ENCODE data around the gene PCYOX1L. TPM values are rescaled to one million over a fixed set of nuclear protein-coding genes. Genes with fewer than 3 reads are reported as not detected.

Gene PCYOX1L
- total RNA-seq, 1 experiment from 2014 or later = 15.3 TPM

DNA sequence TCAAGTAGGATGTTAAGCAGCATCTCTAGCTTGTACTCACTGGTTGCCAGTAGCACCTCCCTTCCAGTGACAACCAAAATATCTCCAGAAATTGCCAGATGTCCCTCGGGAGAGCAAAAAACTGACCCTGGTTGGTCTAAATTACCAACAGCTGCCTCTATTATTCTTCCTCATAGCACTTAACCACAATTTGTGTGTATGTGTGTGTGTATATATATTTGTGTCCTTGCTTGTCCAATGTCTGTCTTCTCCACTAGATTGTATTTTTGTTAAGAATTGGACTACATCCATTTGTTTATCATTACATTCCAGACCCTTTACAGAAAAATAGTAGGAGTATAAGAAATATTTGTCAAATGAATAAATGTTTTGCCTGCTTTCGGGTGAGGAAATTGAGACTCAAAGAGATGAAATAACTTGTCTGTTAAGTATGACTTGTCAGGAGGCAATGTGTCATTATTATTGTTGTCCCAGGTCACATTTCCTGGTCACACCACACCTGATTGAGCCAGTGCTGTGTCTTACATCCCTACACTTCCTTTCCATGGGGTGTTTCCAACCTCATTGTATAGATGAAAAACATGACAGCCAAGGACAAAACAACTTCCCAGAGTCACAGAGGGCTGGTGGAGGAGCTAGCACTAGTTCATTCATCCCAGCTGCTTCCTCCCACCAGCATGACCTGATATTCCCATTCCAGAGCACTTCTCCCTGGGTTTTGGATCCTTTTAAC, 24.0 kb upstream of the PCYOX1L start:
- H3K14ac ChIP-seq (ENCODE audit: insufficient read depth, low read length) = no peak overlapping the region
- no peak overlapping the region for H2BK12ac ChIP-seq (ENCODE audit: insufficient read length, low read depth, low read length)
- no peak overlapping the region for H3K56ac ChIP-seq (ENCODE audit: insufficient read length, low read depth, low read length)
- no peaks in the 10 kb centered on the region for H3K23me2 ChIP-seq (ENCODE audit: insufficient read length, low read depth, low read length, poor library complexity, severe bottlenecking)
- H2BK20ac ChIP-seq (ENCODE audit: low read depth, low read length, poor library complexity, severe bottlenecking) = no peak overlapping the region
- H4K8ac ChIP-seq (replicated peaks; ENCODE audit: insufficient read length, low read depth, low read length) = no peak overlapping the region
- H3T11ph ChIP-seq (ENCODE audit: low read length) = no peak overlapping the region
- H2AFZ ChIP-seq (ENCODE audit: low read length) = no peak overlapping the region
- Mint-ChIP-seq H3K4me1 (no peaks in the 10 kb centered on the region), H3K9me3 (no peaks in the 10 kb centered on the region), H3K27me3 (ENCODE audit: low read depth) (peaks cover 4% of the 10 kb centered on the region), H3K27ac (no peak overlapping the region), H3K4me3 (no peak overlapping the region), H3K36me3 (ENCODE audit: insufficient read depth in 1 of 3, low read depth in 3 of 3) (no peaks in the 10 kb centered on the region)
- no peaks in the 10 kb centered on the region for H3K79me2 ChIP-seq (ENCODE audit: insufficient read depth, low read length)
- H3K4ac ChIP-seq (ENCODE audit: low read depth, low read length) = no peak overlapping the region
- no peak for DNase-seq
- no peak overlapping the region for H3K9ac ChIP-seq (ENCODE audit: extremely low read depth, insufficient read length, low read length)
- H2BK120ac ChIP-seq (ENCODE audit: low read depth, low read length, poor library complexity, severe bottlenecking) = no peak overlapping the region
- no peak overlapping the region for H3K23ac ChIP-seq (ENCODE audit: insufficient read length, low read depth, low read length)
- no peak overlapping the region for H4K91ac ChIP-seq (ENCODE audit: insufficient read length, low read depth, low read length)
- H3K4me1 ChIP-seq (ENCODE audit: insufficient read depth, low read length) = no peaks in the 10 kb centered on the region
- H4K5ac ChIP-seq (ENCODE audit: insufficient read length, low read depth, low read length) = no peak overlapping the region
- no peak overlapping the region for H3K4me2 ChIP-seq (ENCODE audit: insufficient read depth, insufficient read length, low read length)
- H3K9me3 ChIP-seq (ENCODE audit: control insufficient read depth, low read depth, low read length) = no peaks in the 10 kb centered on the region
- H3K79me1 ChIP-seq (ENCODE audit: insufficient read depth, low read depth, low read length, poor library complexity, severe bottlenecking) = no peaks in the 10 kb centered on the region
- no peak overlapping the region for H2AK5ac ChIP-seq (ENCODE audit: insufficient read length, low read length)
- no peak overlapping the region for H3K27ac ChIP-seq (ENCODE audit: insufficient read length, low read depth, low read length)
- H2BK15ac ChIP-seq (ENCODE audit: low read depth, low read length) = no peak overlapping the region
- H4K20me1 ChIP-seq (ENCODE audit: control insufficient read depth, insufficient read depth, insufficient read length) = no peaks in the 10 kb centered on the region
- no peak overlapping the region for H2BK5ac ChIP-seq (ENCODE audit: insufficient read length, low read length)
- no peak for TF ChIP-seq CTCF (conservative IDR thresholded peaks at IDR 0.05)
- H3K18ac ChIP-seq (ENCODE audit: insufficient read length, low read depth, low read length) = no peak overlapping the region
- H3K27me3 ChIP-seq (ENCODE audit: insufficient read depth, low read length) = no peaks in the 10 kb centered on the region
- WGBS (ENCODE audit: extremely low coverage, insufficient read length, low lambda C conversion rate) = no CpG with 5 or more reads among the region's 2 CpGs

All from H9 (cell line).